ENCODE results near the gene MEGF8.

The MEGF8 gene

GRCh38 chr19:42388851-42389489 is 63.5 kb downstream of the MEGF8 start:
- no peak for DNase-seq (ENCODE audit: low read depth)

- no peak for DNase-seq (ENCODE audit: low read depth)
Observed at GRCh38 chr19:42389899-42390298, 64.5 kb downstream of the MEGF8 start, which contains the start of gene CNFN. Gene CNFN (minus strand): TSS chr19:42390297. CDS start chr19:42389037, 1,260 bp downstream.

DNA sequence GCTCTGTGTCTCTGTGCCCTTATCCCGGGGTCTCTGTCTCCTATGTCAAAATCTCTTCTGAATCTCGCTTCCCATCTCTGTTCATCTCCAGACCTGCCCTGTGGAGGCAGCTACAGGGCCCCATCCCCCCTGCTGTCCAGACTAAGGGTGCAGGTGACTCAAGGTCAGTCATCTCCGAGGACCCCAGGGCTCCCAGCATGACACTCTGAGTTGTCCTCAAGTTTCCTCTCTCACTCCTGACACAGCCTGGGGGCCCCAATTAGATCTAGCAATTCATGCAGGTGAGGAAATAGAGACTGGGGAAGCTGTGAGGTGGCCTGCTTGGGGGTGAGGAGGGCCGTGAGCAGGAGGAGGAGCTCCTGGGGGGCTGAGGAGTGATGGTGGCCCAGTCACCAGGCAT is 66.7 kb downstream of the MEGF8 start:
- no peak for DNase-seq (ENCODE audit: low read depth)

DNA sequence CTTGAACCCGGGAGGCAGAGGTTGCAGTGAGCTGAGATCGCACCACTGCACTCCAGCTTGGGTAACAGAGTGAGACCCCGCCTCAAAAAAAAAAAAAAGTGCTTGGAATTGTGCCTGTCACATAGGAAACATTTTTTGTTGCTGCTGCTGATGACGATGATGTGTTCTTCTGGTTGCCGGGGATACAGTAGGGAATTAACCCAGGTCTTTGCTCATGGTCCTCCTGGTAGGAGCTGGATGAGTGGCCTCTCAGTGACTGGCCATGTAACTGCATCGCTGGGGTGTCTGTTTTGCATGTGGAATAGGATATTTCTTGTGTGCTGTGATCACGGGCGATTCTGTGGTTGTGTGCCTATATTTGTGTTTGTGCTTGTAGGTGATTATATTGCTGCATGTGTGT is 69.3 kb downstream of the MEGF8 start:
- no peak for DNase-seq (ENCODE audit: low read depth)

- peak; percentile 88 for DNase-seq (ENCODE audit: low read depth)
Observed at GRCh38 chr19:42396381-42397262, 71.2 kb downstream of the MEGF8 start.

- DNase-seq (ENCODE audit: low read depth) = no peak
Observed at GRCh38 chr19:42397263-42398166, 72.1 kb downstream of the MEGF8 start.

GRCh38 chr19:42400404-42400803 is 75.0 kb downstream of the MEGF8 start:
- no peak for DNase-seq (ENCODE audit: low read depth)

DNA sequence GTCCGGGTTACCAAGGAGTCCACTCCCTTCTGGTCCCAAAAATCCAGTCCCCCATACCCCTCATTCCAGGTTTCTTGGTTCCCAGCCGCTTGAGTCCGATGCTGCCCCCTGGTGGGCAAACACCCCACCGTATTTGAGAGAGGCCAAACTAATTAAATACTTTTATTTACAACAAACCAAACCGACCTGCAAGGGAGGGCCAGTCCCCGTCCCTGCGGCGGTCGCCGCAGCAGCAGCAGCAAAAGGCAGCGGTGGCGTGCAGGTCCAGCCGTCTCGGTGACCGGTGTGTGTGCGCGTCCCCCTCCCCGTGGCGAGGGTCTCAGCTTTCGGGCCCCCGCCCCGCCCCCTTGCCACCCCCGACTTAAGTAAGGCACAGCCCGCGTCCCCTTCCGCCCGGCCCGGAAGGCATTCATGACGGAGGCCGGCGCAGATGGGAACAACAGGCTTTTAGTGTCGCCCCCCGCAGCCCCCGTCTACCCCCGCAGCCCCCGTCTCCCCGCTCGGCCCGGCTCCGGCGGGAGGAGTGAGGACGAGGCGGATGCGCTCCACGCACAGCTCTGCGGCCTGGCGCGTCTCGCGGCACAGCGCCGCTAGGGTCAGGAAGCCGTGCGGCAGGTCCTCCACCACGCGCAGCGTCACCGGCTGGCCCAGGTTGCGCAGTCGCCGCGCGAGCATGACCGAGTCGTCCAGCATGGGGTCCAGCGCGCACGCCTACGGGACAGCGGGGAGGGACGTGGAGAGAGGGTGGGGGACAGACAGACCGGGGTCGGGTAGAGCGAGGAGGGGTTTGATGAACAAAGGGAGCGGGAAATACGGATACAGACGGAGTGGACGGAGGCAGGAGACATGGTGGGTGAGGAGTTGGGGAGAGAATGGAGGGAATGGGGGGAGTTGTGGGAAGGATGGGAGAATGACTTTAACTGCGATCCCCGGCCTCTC is 76.2 kb downstream of the MEGF8 start:
- peak; percentile 65 for DNase-seq (ENCODE audit: low read depth)

DNA sequence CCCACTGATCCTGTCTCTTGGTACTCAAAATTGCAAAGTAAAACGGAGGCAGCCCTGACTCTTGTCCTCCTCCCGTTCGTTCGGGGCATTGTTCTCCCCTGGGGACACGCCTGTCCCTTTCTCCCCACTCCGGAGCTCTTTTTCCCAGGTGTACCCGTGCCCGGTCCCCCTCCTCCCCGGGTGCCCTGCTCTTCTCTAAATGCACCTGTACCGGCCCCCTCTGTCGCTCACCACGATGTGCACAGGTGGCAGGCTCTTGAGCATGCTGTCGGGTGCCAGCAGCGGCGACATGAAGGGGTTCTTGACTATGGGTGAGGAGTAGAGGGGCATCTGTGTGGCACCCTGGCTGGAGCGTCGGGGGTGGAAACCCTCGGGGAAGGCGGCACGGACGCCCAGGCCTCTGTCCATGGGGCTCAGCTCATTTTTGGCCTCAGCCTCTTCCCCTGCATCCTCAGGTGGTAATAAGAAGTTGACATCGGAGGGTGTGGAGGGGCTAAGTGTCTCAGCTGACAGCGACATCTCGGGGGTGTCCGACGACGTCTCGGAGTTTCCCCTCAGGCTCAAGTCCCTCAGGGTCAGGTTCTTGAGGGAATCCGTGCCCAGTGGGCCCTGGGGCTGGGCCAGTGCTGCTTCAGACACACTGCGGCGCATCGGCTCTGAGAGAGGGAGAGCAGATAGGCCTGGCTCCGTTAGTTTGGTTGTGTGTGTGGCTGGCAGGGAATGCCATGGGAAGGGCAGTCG is 77.1 kb downstream of the MEGF8 start:
- no peak for DNase-seq (ENCODE audit: low read depth)

- no peak for DNase-seq (ENCODE audit: low read depth)
Observed at GRCh38 chr19:42403586-42403985, 78.2 kb downstream of the MEGF8 start.

DNA sequence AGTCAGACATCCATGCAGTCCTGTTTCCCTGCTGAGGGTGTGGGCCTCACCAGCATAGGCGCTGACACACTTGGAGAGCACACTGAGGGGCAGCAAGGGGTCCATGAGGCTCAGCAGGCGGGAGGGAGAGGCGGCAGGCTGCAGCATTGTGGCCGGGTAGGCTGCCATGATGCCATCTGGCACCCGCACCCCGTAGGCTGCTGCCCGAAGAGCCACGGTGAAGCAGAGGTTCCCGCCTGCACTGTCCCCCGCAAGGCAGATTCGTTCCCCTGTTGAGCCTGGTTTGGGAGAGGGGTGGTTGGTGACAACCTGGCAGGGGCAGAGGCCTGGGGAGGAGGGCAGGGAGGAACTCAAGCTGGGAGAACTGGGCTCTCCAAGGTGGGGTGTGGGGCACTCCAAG is 80.7 kb downstream of the MEGF8 start:
- no peak for DNase-seq (ENCODE audit: low read depth)

DNA sequence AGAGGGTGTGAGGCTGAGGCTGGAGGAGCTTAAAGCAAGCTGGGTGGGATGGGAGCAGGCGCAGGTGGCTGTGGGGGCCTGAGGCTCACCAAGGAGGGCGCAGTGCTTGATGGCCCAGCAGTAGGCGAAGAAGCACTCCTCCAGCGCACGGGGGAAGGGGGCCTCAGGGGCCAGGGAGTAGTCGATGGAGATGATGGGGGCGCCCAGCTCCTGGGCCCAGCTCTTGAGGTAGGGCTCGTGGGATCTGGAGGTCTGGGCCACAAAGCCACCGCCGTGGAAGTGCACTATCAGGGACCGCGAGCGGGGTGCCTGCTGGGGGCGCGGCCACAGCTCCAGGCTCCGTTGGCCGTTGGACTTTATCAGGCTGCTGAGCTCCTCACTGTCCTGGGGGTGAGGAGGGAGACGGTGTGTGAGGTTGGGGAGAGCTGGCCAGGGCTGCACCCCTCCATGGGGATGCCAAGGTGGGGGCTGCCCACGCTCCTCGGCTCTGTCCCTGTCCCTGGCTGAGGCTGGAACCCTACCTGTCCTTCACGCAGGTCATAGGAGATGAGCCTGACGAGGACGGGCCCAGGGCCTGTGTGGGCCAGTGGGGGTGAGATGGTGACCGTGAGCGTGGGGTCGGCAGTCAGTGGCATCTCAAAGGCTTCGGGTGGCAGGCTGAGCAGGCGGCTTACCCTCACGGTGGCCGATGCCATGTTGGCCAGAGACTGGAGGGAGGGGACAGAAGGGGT is 81.8 kb downstream of the MEGF8 start:
- DNase-seq (ENCODE audit: low read depth) = no peak

GRCh38 chr19:42407816-42408175 is 82.4 kb downstream of the MEGF8 start:
- DNase-seq (ENCODE audit: low read depth) = no peak

DNA sequence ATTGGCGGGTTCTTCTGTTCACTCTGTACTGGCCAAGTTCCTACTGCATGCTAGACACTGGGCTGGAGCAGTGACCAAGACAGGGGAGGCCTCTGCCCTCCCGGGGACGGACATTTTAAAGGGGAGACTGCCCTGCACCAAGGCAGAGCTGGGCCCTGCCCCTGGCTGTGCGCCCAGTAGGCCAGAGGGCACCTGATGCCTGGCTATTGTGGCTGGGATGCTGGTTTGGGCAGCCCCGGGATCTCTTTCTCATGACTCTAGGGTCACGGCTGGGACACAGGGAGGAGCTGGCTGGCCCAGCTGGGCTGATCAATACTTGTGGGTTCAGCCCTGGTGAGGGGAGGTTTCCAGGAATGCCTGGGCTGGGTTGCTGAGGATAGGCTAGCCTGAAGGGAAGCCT is 84.0 kb downstream of the MEGF8 start:
- no peak for DNase-seq (ENCODE audit: low read depth)

GRCh38 chr19:42410371-42410770 is 84.9 kb downstream of the MEGF8 start:
- DNase-seq (ENCODE audit: low read depth) = no peak

- DNase-seq (ENCODE audit: low read depth) = no peak
Observed at GRCh38 chr19:42411581-42412178, 86.2 kb downstream of the MEGF8 start.

DNA sequence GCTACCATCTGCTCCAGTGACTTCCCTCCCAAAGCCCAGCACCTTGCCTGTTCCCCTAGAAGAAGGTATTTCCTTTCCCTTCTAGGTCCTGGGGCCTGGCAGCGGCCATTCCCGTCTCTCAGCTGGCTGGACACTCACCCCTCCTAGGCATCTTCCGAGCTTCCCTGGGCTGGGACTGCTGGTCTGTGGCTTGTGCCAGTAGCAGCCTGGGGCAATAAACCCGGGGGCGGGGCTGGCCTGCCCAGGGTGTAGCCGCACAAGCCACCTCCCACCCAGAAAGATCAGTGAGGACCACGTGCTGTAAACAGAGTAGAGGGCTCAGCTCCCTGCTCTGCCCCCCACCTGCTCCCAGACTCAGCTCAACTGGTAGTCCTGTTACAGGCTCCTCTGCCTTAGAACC is 86.8 kb downstream of the MEGF8 start:
- no peak for DNase-seq (ENCODE audit: low read depth)

DNA sequence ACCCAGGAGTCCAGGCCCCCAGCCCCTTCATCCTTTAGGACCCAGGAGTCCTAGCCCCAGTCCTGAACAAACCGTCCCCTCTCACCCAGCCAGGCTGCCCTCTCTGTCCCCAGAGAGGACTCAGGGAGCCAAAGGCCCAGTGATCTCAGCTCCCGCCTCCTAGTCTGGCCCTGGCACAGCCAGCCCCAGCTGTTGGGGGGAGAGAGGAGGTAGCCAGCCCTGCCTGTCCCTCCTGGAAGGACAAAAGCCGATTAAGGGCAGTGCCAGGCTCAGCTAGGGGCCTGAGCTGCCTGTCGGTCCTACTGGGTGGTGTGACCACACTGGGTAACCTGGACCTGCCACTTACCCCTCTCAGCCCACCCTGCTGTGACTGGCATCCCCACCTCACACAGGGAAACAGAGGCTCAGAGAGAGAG is 87.2 kb downstream of the MEGF8 start:
- no peak for DNase-seq (ENCODE audit: low read depth)

DNA sequence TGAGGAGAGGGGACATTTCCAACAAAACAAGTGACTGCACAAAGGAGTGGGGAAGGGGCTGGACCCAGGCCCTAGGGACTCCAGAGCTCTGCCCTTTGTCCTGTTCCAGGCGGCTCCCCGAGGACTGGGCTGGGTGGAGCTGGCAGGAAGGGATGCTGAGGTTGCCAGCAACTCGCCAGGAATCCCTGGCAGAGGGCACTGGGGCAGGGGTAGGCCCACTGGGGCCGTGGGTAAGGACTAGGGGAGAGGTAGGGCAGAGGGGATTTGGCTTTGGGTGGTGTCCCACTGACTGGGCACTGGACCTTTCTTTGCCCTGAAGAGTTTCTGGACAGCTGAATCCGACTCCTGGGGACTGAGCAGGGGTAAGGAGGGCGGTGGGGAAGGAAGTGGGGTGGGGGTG is 93.9 kb downstream of the MEGF8 start:
- DNase-seq (ENCODE audit: low read depth) = no peak

Data from activated gamma-delta T cell treated with anti-CD3 and anti-CD28 coated beads, Interleukin-2, amount 50 U/mL, for 16 hours (primary cell).